GM12865 (cell line): Measurements from ENCODE around the gene COG7.

Experiments used
- DNase-seq: peaks from one replicate; pipeline ENCODE4 v3.0.0; 2010; ENCODE audit warnings: low read depth
- H3K4me3 ChIP-seq: 2 replicates; pipeline ENCODE4 v1.5.1; 2011; ENCODE audit warnings: mild to moderate bottlenecking, low read depth, low read length, control low read depth
- CTCF ChIP-seq: IDR thresholded peaks from 2 replicates; pipeline ENCODE4 v1.5.1; 2011; ENCODE audit warnings: low read length, control low read depth, low read depth, inconsistent platforms; ENCODE audit not compliant: insufficient read depth; ENCODE audit errors: missing control alignments

Gene COG7

DNA sequence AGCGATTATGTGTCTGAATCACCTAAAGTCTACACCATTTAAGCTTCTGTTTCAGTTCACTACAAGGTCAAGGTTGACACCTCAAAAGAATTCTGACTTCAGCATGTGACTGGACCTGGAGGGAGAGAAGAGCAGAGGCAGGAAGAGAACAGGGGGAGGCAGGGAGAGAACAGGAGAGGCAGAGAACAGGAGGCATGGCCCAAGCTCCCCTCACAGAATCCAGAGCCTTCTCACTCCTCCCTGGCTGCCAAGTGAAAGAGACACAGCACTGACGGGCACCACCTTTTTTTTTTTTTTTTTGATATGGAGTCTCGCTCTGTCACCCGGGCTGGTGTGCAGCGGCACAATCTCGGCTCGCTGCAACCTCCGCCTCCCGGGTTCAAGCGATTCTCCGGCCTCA is 45.9 kb upstream of the COG7 start:
- TF ChIP-seq CTCF = no peak
- H3K4me3 ChIP-seq = no peak overlapping the region

DNA sequence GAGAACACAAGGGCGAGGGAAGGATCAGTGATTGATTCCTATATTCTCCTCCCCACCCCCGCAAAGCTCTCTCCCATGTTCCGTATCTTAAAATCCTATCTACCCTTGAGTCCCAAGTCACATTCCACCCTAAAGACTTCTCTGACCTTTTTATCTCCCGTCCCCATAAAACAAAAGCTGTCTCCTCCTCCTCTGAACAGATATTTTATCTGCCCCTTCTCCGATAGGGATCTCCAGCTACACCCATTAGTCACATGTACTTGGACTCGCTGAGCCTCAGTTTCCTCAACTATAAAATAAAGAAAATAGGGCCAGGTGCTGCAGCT is 44.5 kb upstream of the COG7 start:
- TF ChIP-seq CTCF = no peak
- DNase-seq = no peak
- no peak overlapping the region for H3K4me3 ChIP-seq

More for the DNA sequence above, 45.9 kb upstream of the COG7 start:
- no peak for DNase-seq

GRCh38 chr16:23496821-23497542 is 44.0 kb upstream of the COG7 start:
- H3K4me3 ChIP-seq = no peak overlapping the region
- TF ChIP-seq CTCF = no peak
- no peak for DNase-seq

- TF ChIP-seq CTCF = no peak
- no peak for DNase-seq
- no peak overlapping the region for H3K4me3 ChIP-seq
Observed at GRCh38 chr16:23495671-23496070, 42.7 kb upstream of the COG7 start.

GRCh38 chr16:23494188-23494587 is 41.2 kb upstream of the COG7 start:
- no peak for DNase-seq
- H3K4me3 ChIP-seq = no peak overlapping the region
- no peak for TF ChIP-seq CTCF

DNA sequence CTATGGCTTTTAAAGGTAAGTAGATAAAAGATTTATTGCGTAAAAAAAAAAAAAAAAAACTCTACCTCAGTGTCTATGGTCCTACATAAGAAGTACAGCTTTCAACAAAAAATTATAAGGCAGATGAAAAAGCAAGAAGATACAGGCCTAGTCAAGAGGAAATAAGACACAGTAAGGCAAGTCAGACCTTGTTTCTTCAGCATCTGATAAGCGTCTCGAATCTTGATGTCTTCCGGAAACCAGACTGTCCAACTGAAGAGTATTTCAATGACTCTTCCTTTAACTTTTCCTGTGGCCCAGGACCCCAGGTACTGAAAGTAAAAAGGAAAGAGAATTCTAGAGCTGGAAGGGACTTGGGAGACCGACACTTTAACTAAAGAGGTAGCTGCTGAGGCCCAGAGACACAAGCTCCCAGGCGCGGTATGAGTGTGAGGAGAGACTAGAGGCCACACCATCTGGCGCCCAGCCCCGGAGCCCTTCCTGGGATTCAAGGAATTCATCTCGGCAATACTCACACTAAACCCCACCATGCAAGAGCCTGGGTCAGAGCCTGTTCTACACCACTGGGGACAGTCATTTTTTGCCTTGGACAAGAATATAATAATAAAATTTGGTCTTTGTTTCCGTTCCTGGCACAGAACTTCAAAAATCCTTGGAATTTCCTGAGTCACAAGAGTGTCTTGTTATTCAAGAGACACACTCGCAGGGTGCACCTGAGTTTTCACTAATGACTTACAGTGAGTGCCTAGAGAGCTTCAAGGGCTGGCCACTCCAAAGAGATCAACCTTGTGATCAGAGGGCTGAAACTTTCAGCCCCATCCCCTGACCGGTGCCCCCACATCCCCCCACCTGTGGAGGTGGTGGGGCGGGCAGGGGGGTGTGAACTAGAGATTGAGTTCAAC is 38.8 kb upstream of the COG7 start:
- H3K4me3 ChIP-seq = no peak overlapping the region
- DNase-seq = no peak
- no peak for TF ChIP-seq CTCF
